HFFc6 (cell line): ENCODE data around the gene CNGA2. TPM values are rescaled to one million over a fixed set of nuclear protein-coding genes. Genes with fewer than 3 reads are reported as not detected.

Source experiments
- DNase-seq: peaks from one replicate; pipeline ENCODE4 v3.0.0-alpha.2; 2018
- H3K27ac Mint-ChIP-seq: 2 replicates; pipeline ENCODE4 v1.8.0; 2020; ENCODE audit warnings: mild to moderate bottlenecking, mixed read lengths
- H3K27me3 Mint-ChIP-seq: 2 replicates; pipeline ENCODE4 v1.8.0; 2021; ENCODE audit warnings: mild to moderate bottlenecking, moderate library complexity, mixed read lengths; ENCODE audit not compliant: insufficient read depth
- H3K36me3 Mint-ChIP-seq: 2 replicates; pipeline ENCODE4 v1.8.0; 2021; ENCODE audit warnings: low read depth, mixed read lengths
- H3K4me1 Mint-ChIP-seq: 2 replicates; pipeline ENCODE4 v1.8.0; 2020; ENCODE audit warnings: low read depth, mixed read lengths
- H3K4me3 Mint-ChIP-seq: 2 replicates; pipeline ENCODE4 v1.8.0; 2020; ENCODE audit warnings: mild to moderate bottlenecking, moderate library complexity, mixed read lengths
- H3K9me3 Mint-ChIP-seq: 2 replicates; pipeline ENCODE4 v1.8.0; 2020; ENCODE audit warnings: mild to moderate bottlenecking, mixed read lengths
- CTCF ChIP-seq: fragments of 200-600 bp; sonication (generic); IDR thresholded peaks from 2 replicates; pipeline ENCODE4 v1.5.0; 2021; ENCODE audit warnings: antibody characterized with exemption, mild to moderate bottlenecking
- total RNA-seq, 6 experiments: library from RNA; stranded (reverse); fragmentation: NEBNext Ultra II Directional; extraction: Animal tissue kit (Norgen Biotek cat#: 25700); gene quantifications; 2 replicates in 1 of 6; 3 replicates in 5 of 6; pipeline ENCODE4 v1.2.3, GENCODE V29; 2021

CNGA2 gene
- total RNA-seq, 6 experiments from 2014 or later, result not detected

- H3K27ac Mint-ChIP-seq, result no peak overlapping the region
- no peak overlapping the region for H3K4me3 Mint-ChIP-seq
- H3K36me3 Mint-ChIP-seq, result no peaks in the 10 kb centered on the region
- no peak for DNase-seq
- TF ChIP-seq CTCF, result no peak
- peaks cover 3% of the 10 kb centered on the region; the same call in 1 of the 2 replicates for H3K9me3 Mint-ChIP-seq
- H3K27me3 Mint-ChIP-seq, result peaks cover 4% of the 10 kb centered on the region; the same call in 1 of the 2 replicates
- H3K4me1 Mint-ChIP-seq, result no peaks in the 10 kb centered on the region
Observed at GRCh38 chrX:151722241-151722846, 12.2 kb upstream of the CNGA2 start.

DNA sequence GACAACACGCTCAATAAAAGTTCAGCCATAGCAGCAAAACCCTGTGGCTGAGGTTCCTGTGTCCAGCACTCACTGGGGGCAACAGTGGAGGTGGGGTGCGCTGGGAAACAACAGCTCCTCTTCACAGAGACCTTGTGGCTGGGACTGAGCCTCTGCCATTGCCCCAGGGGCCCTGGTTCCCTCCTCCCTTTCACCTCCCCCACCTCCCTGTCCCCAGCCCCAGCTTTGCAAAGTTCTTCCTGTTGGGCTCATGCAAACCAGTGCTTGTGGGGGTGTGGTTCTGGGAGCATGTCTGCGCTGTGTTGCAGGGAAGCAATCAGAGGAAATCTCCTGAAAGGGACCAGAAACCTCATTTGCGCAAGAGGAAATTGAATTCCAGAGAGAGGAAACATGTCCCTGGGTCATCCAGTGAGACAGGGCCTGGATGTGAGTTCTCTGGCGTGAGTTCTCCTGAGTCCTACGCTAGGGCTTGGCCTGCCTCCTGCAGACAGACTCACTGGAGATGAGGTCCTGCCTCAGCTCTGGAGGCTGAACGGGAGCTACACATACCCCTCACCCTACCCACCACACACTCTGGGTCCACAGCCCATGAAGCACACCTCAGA, 11.3 kb upstream of the CNGA2 start:
- no peak overlapping the region for H3K27ac Mint-ChIP-seq
- H3K9me3 Mint-ChIP-seq, result peaks cover 3% of the 10 kb centered on the region; the same call in 1 of the 2 replicates
- DNase-seq, result no peak
- no peak overlapping the region for H3K4me3 Mint-ChIP-seq
- no peak for TF ChIP-seq CTCF
- H3K36me3 Mint-ChIP-seq, result no peaks in the 10 kb centered on the region
- H3K27me3 Mint-ChIP-seq, result peaks cover 2% of the 10 kb centered on the region; the same call in 1 of the 2 replicates
- no peaks in the 10 kb centered on the region for H3K4me1 Mint-ChIP-seq

- TF ChIP-seq CTCF, result no peak
- H3K36me3 Mint-ChIP-seq, result no peaks in the 10 kb centered on the region
Observed at GRCh38 chrX:151724563-151725337, 9.8 kb upstream of the CNGA2 start.

DNA sequence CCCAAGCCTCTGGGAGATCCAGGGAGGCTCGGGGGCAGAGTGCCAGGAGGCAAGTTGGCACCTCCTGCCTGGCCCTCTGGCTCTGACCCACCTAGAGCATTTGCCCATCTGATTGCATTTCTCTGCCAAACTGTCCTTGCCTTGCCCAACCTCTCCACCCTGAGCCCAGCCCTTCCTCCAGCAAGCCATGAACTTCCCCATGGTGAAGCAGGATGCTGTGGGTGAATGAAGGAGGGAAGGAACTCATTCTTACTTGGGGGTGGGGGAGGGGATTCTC, 9.3 kb upstream of the CNGA2 start:
- Mint-ChIP-seq H3K27ac (no peak overlapping the region), H3K9me3 (peaks cover 3% of the 10 kb centered on the region; the same call in 1 of the 2 replicates), H3K27me3 (no peaks in the 10 kb centered on the region), H3K4me3 (no peak overlapping the region), H3K36me3 (no peaks in the 10 kb centered on the region), H3K4me1 (no peaks in the 10 kb centered on the region)
- no peak for TF ChIP-seq CTCF
- no peak for DNase-seq

More at GRCh38 chrX:151724563-151725337, 9.8 kb upstream of the CNGA2 start:
- H3K9me3 Mint-ChIP-seq, result peaks cover 3% of the 10 kb centered on the region; the same call in 1 of the 2 replicates
- no peaks in the 10 kb centered on the region for H3K27me3 Mint-ChIP-seq
- no peaks in the 10 kb centered on the region for H3K4me1 Mint-ChIP-seq
- no peak for DNase-seq
- no peak overlapping the region for H3K4me3 Mint-ChIP-seq
- H3K27ac Mint-ChIP-seq, result no peak overlapping the region

GRCh38 chrX:151726751-151727150, 7.8 kb upstream of the CNGA2 start:
- H3K9me3 Mint-ChIP-seq, result peaks cover 3% of the 10 kb centered on the region; the same call in 1 of the 2 replicates
- no peaks in the 10 kb centered on the region for H3K4me1 Mint-ChIP-seq
- no peak for TF ChIP-seq CTCF
- no peak for DNase-seq
- H3K36me3 Mint-ChIP-seq, result no peaks in the 10 kb centered on the region
- H3K27ac Mint-ChIP-seq, result no peak overlapping the region
- no peak overlapping the region for H3K4me3 Mint-ChIP-seq
- no peaks in the 10 kb centered on the region for H3K27me3 Mint-ChIP-seq
